GM23338 (cell line): Measurements from ENCODE around the gene XPNPEP2. TPM values are rescaled to one million over a fixed set of nuclear protein-coding genes. Genes with fewer than 3 reads are reported as not detected.
"Not testable (repeated sequence)": the region's sequence is repeated elsewhere in the genome, so short reads cannot be mapped to it uniquely, and the experiment has no call there.

Experiments used
- ATAC-seq: fragments of 200-7000 bp; cut with Tn5 transposase; 3 replicates; pipeline ENCODE4 v1.9.1; 2020
- DNase-seq: peaks from one replicate; pipeline ENCODE4 v3.0.0-alpha.2; 2015; ENCODE audit warnings: low spot score
- H2AFZ ChIP-seq: fragments of 200-600 bp; sonication (generic); 2 replicates; pipeline ENCODE4 v1.8.0; 2016; ENCODE audit warnings: antibody characterized with exemption, mild to moderate bottlenecking, moderate library complexity
- H3F3A ChIP-seq: fragments of 200-600 bp; sonication (generic); replicated peaks from 2 replicates; pipeline ENCODE4 v1.8.0; 2017; ENCODE audit warnings: antibody characterized with exemption, mixed run types, low read depth
- H3K27ac ChIP-seq: fragments of 200-600 bp; sonication (generic); 2 replicates; pipeline ENCODE4 v1.6.1; 2016; ENCODE audit warnings: low read depth
- H3K27me3 ChIP-seq: fragments of 200-600 bp; sonication (generic); 2 replicates; pipeline ENCODE4 v1.8.0; 2016; ENCODE audit warnings: mild to moderate bottlenecking, mixed run types, moderate library complexity; ENCODE audit not compliant: insufficient read depth
- H3K36me3 ChIP-seq: fragments of 200-600 bp; sonication (generic); 2 replicates; pipeline ENCODE4 v1.8.0; 2016; ENCODE audit warnings: mild to moderate bottlenecking; ENCODE audit not compliant: insufficient read depth
- H3K4me1 ChIP-seq: fragments of 200-600 bp; sonication (generic); 2 replicates; pipeline ENCODE4 v1.8.0; 2016; ENCODE audit warnings: mild to moderate bottlenecking, moderate library complexity; ENCODE audit not compliant: insufficient read depth
- H3K4me2 ChIP-seq: fragments of 200-600 bp; sonication (generic); 2 replicates; pipeline ENCODE4 v1.7.1; 2017; ENCODE audit warnings: mixed run types
- H3K4me3 ChIP-seq: fragments of 200-600 bp; sonication (generic); 2 replicates; pipeline ENCODE4 v1.6.1; 2016; ENCODE audit warnings: mixed run types
- H3K79me2 ChIP-seq: fragments of 200-600 bp; sonication (generic); replicated peaks from 2 replicates; pipeline ENCODE4 v1.8.0; 2017; ENCODE audit warnings: mild to moderate bottlenecking; ENCODE audit not compliant: insufficient read depth
- H3K9me2 ChIP-seq: fragments of 200-600 bp; sonication (generic); 2 replicates; pipeline ENCODE4 v1.8.0; 2017; ENCODE audit not compliant: insufficient read depth
- H4K20me1 ChIP-seq: fragments of 200-600 bp; sonication (generic); replicated peaks from 2 replicates; pipeline ENCODE4 v1.8.0; 2017; ENCODE audit warnings: mild to moderate bottlenecking; ENCODE audit not compliant: insufficient read depth
- H3K27ac Mint-ChIP-seq: 2 replicates; pipeline ENCODE4 v1.8.0; 2020; ENCODE audit warnings: inconsistent platforms, mild to moderate bottlenecking, moderate library complexity, mixed read lengths
- H3K27me3 Mint-ChIP-seq: 3 replicates; pipeline ENCODE4 v1.8.0; 2022; ENCODE audit warnings: low read depth, mild to moderate bottlenecking, moderate library complexity, mixed read lengths, inconsistent platforms; ENCODE audit not compliant: insufficient read depth, poor library complexity
- H3K36me3 Mint-ChIP-seq: 3 replicates; pipeline ENCODE4 v1.8.0; 2021; ENCODE audit warnings: low read depth, mild to moderate bottlenecking, inconsistent platforms, moderate library complexity, mixed read lengths
- H3K4me1 Mint-ChIP-seq: 3 replicates; pipeline ENCODE4 v1.8.0; 2020; ENCODE audit warnings: mild to moderate bottlenecking, inconsistent platforms, mixed read lengths
- H3K4me3 Mint-ChIP-seq: 3 replicates; pipeline ENCODE4 v1.8.0; 2021; ENCODE audit warnings: moderate library complexity, mild to moderate bottlenecking, inconsistent platforms, mixed read lengths
- H3K9me3 Mint-ChIP-seq: 3 replicates; pipeline ENCODE4 v1.8.0; 2020; ENCODE audit warnings: moderate library complexity, mild to moderate bottlenecking, inconsistent platforms, mixed read lengths
- CREB1 ChIP-seq: fragments of 250-450 bp; sonication (Bioruptor Pico); IDR thresholded peaks from 2 replicates; pipeline ENCODE4 v1.5.0; 2020; ENCODE audit warnings: low read depth, mild to moderate bottlenecking, moderate library complexity
- CTCF ChIP-seq, 2 experiments: fragments of 200-600 bp in 1 of 2; sonication (generic) in 1 of 2; conservative IDR thresholded peaks; 2 replicates each; pipeline versions ENCODE4 v1.5.1 to v1.6.1; 2016 to 2017; ENCODE audit warnings: antibody characterized with exemption in 2 of 2, low read depth in 2 of 2, mild to moderate bottlenecking in 2 of 2, moderate library complexity in 1 of 2
- ETS1 ChIP-seq: IDR thresholded peaks from 2 replicates; pipeline ENCODE4 v1.6.1; 2016; ENCODE audit warnings: antibody characterized with exemption
- EZH2phosphoT487 ChIP-seq: fragments of 200-600 bp; sonication (generic); IDR thresholded peaks from one replicate; pipeline ENCODE4 v1.8.1; 2018; ENCODE audit warnings: antibody characterized with exemption; ENCODE audit not compliant: unreplicated experiment
- JUNB ChIP-seq: IDR thresholded peaks from one replicate; pipeline ENCODE4 v1.6.1; 2016; ENCODE audit warnings: antibody characterized with exemption; ENCODE audit not compliant: unreplicated experiment
- NANOG ChIP-seq: IDR thresholded peaks from 2 replicates; pipeline ENCODE4 v1.6.1; 2016; ENCODE audit warnings: antibody characterized with exemption, borderline replicate concordance
- POLR2AphosphoS5 ChIP-seq: IDR thresholded peaks from 2 replicates; pipeline ENCODE4 v1.6.1; 2016; ENCODE audit warnings: antibody characterized with exemption, low read depth
- STAT1 ChIP-seq: IDR thresholded peaks from one replicate; pipeline ENCODE4 v1.6.1; 2016; ENCODE audit warnings: antibody characterized with exemption; ENCODE audit not compliant: unreplicated experiment
- ZNF114 ChIP-seq: fragments of 250-450 bp; sonication (Bioruptor Pico); IDR thresholded peaks from 2 replicates; pipeline ENCODE4 v1.5.0; 2020; ENCODE audit warnings: mild to moderate bottlenecking, moderate library complexity
- ZNF331 ChIP-seq: fragments of 250-450 bp; sonication (Bioruptor Pico); IDR thresholded peaks from 2 replicates; pipeline ENCODE4 v1.5.0; 2020; ENCODE audit warnings: low read depth, mild to moderate bottlenecking, moderate library complexity
- ZNF462 ChIP-seq: fragments of 250-450 bp; sonication (Bioruptor Pico); IDR thresholded peaks from 2 replicates; pipeline ENCODE4 v1.5.0; 2020; ENCODE audit warnings: mild to moderate bottlenecking, moderate library complexity
- polyA plus RNA-seq: library from polyadenylated mRNA; unstranded; fragments of >200 nt; fragmentation: Nextera tagmentation; extraction: Ambion mirVana; gene quantifications from 2 replicates; pipeline ENCODE4 v1.2.1, GENCODE V29; 2016
- total RNA-seq: library from RNA; depleted of rRNA; stranded (reverse); fragments of >200 nt; shearing (Covaris generic); gene quantifications from 2 replicates; pipeline ENCODE4 v1.2.3, GENCODE V29; 2014

The XPNPEP2 gene
- total and polyA plus RNA-seq, 2 experiments from 2014 or later = not detected

- H3K4me1 Mint-ChIP-seq = peaks cover 26% of the 10 kb centered on the region
- H3K4me3 ChIP-seq, H3K4me2 ChIP-seq, H3K36me3 Mint-ChIP-seq, H3K27me3 ChIP-seq, H3K4me1 ChIP-seq, H3K36me3 ChIP-seq, DNase-seq, H3K4me3 Mint-ChIP-seq, H3K27me3 Mint-ChIP-seq, H3F3A ChIP-seq, H3K27ac ChIP-seq, H3K9me3 Mint-ChIP-seq, H3K27ac Mint-ChIP-seq, H3K79me2 ChIP-seq, H3K9me2 ChIP-seq, H4K20me1 ChIP-seq, ATAC-seq, H2AFZ ChIP-seq: not testable (repeated sequence)
Measured at GRCh38 chrX:129742759-129743152, 4.0 kb downstream of the XPNPEP2 start.

GRCh38 chrX:129743821-129744220 is 5.0 kb downstream of the XPNPEP2 start:
- DNase-seq (no peak), ATAC-seq (no peak)
- Mint-ChIP-seq H3K27ac (no peak overlapping the region), H3K4me1 (peaks cover 29% of the 10 kb centered on the region), H3K9me3 (no peaks in the 10 kb centered on the region; the same call in 2 of the 3 replicates), H3K27me3 (peaks cover 8% of the 10 kb centered on the region), H3K36me3 (no peaks in the 10 kb centered on the region), H3K4me3 (no peak overlapping the region)
- H3K27me3 ChIP-seq = no peaks in the 10 kb centered on the region
- no peak overlapping the region for H3K4me3 ChIP-seq
- H3K27ac ChIP-seq = no peak overlapping the region
- H3K79me2 ChIP-seq = no peaks in the 10 kb centered on the region
- peaks cover 6% of the 10 kb centered on the region; the same call in 1 of the 2 replicates for H3K4me1 ChIP-seq
- no peaks in the 10 kb centered on the region for H3F3A ChIP-seq
- H3K36me3 ChIP-seq = no peaks in the 10 kb centered on the region
- H2AFZ ChIP-seq = no peak overlapping the region
- no peaks in the 10 kb centered on the region for H4K20me1 ChIP-seq
- no peaks in the 10 kb centered on the region for H3K9me2 ChIP-seq
- no peak overlapping the region for H3K4me2 ChIP-seq
- TF ChIP-seq ZNF331 (CRISPR knock-in tag) (no peak), ZNF462 (CRISPR knock-in tag) (no peak), JUNB (no peak), STAT1 (no peak), CTCF (conservative IDR thresholded peaks at IDR 0.05; ENCODE audit: low read depth in 2 of 2) (no peak), ZNF114 (CRISPR knock-in tag) (no peak), CREB1 (no peak), NANOG (no peak), ETS1 (no peak), EZH2phosphoT487 (no peak), POLR2AphosphoS5 (no peak)
